Psoas muscle (tissue), 8 donors: ENCODE measurements around the gene CCL28. TPM values are rescaled to one million over a fixed set of nuclear protein-coding genes. Genes with fewer than 3 reads are reported as not detected.
"Not testable (repeated sequence)": the region's sequence is repeated elsewhere in the genome, so short reads cannot be mapped to it uniquely, and the experiment has no call there.

Experiments used
- ATAC-seq, 4 donors: fragments of 200-7000 bp; cut with Tn5 transposase; one replicate each; pipeline ENCODE4 v1.9.1; 2020; ENCODE audit warnings: moderate library complexity in 3 of 4, mild to moderate bottlenecking in 2 of 4
- DNase-seq, 2 donors: peaks; one replicate each; pipeline ENCODE4 v3.0.0-alpha.2; 2020
- H3K27ac ChIP-seq: fragments of 200-600 bp; one replicate; pipeline ENCODE4 v1.8.0; 2022
- H3K27me3 ChIP-seq, 3 donors: fragments of 200-600 bp in 1 of 3; one replicate each; pipeline versions ENCODE4 v1.6.1 to v1.8.0; 2013 to 2022; ENCODE audit warnings: low read length in 2 of 3, mild to moderate bottlenecking in 2 of 3, moderate library complexity in 1 of 3; ENCODE audit not compliant: insufficient read depth in 3 of 3
- H3K36me3 ChIP-seq, 2 donors: fragments of 200-600 bp in 1 of 2; one replicate each; pipeline versions ENCODE4 v1.6.1 to v1.8.0; 2013 to 2022; ENCODE audit warnings: low read depth in 1 of 2, mild to moderate bottlenecking in 1 of 2, moderate library complexity in 1 of 2; ENCODE audit not compliant: insufficient read depth in 1 of 2
- H3K4me1 ChIP-seq: fragments of 200-600 bp; one replicate; pipeline ENCODE4 v1.8.0; 2022
- H3K4me3 ChIP-seq: fragments of 200-600 bp; one replicate; pipeline ENCODE4 v1.8.0; 2022; ENCODE audit warnings: mild to moderate bottlenecking
- H3K9me3 ChIP-seq: fragments of 200-600 bp; one replicate; pipeline ENCODE4 v1.8.0; 2022
- CTCF ChIP-seq: fragments of 200-600 bp; IDR thresholded peaks from one replicate; pipeline ENCODE4 v1.8.0; 2022; ENCODE audit warnings: antibody characterized with exemption
- WGBS, 3 donors: extraction: QIAGEN DNeasy Blood & Tissue Kit; methylation state at CpG; one replicate each; pipeline versions ENCODE4 v1.1.6 to v1.1.7; 2013; 5-methylcytosine and 5-hydroxymethylcytosine counted together
- intact Hi-C, 2 donors: fragments of 100-400 bp; cut with DNase I; formaldehyde crosslinking; loops; one replicate each; pipeline versions ENCODE4 v1.11.0 to v1.14.2; 2022
- polyA plus RNA-seq, 3 donors: library from polyadenylated mRNA; stranded (reverse); fragments of 200-250 nt; gene quantifications; one replicate each; pipeline ENCODE4 v1.2.3, GENCODE V29; 2013
- total RNA-seq, 4 donors: library from RNA; stranded (reverse); fragmentation: NEBNext Ultra II Directional in 2 of 4; extraction: Animal tissue kit (Norgen Biotek cat#: 25700) in 2 of 4; gene quantifications; one replicate each; pipeline versions ENCODE4 v1.2.1 to v1.2.4, GENCODE V29; 2021 to 2023
- donor health status: healthy with polysubstance abuse.
- donor health status: DM: no; HTN: no; CAD: no; lungs with moderate emphysema.
- donor health status: Bipolar disorder and iron deficiency.
- donor health status: healthy.
- donor health status: DM: yes; HTN: yes; CAD: no.
- donor health status: DM: no; HTN: no; CAD: no.
- donor health status: DM: no; HTN: no; CAD: no.
- donor health status: DM: yes; HTN: yes; CAD: no.

CCL28 gene
- total and polyA plus RNA-seq, 7 donors, result 0.06 to 0.28 (median 0.15) TPM; not detected in 2

GRCh38 chr5:43413966-43414365 lies 1.8 kb upstream of the CCL28 start:
- no peak for ATAC-seq
- no peak for TF ChIP-seq CTCF
- Histone ChIP-seq H3K4me1 (no peaks in the 10 kb centered on the region), H3K27me3 (no peaks in the 10 kb centered on the region), H3K9me3 (no peaks in the 10 kb centered on the region), H3K4me3 (no peak overlapping the region), H3K27ac (no peak overlapping the region), H3K36me3 (no peaks in the 10 kb centered on the region)
- intact Hi-C loops, result no loop called here
- no peak for DNase-seq
- WGBS, 3 donors, result 79 to 90% (median 83%) methylated on average over 2 of the region's 2 CpGs

- Histone ChIP-seq H3K27me3 (no peaks in the 10 kb centered on the region), H3K4me1 (no peaks in the 10 kb centered on the region), H3K9me3 (no peaks in the 10 kb centered on the region), H3K27ac (no peak overlapping the region), H3K4me3 (no peak overlapping the region), H3K36me3 (no peaks in the 10 kb centered on the region)
- ATAC-seq (no peak), DNase-seq (no peak)
- WGBS, 3 donors, result 81 to 89% (median 85%) methylated on average over 1 of the region's 1 CpG
- no peak for TF ChIP-seq CTCF
- intact Hi-C loops, result no loop called here
Measured at GRCh38 chr5:43412644-43413043, 453 bp upstream of the CCL28 start.

GRCh38 chr5:43411495-43411894 lies 696 bp downstream of the CCL28 start:
- ATAC-seq (no peak), DNase-seq (no peak)
- intact Hi-C loops, result no loop called here
- no peak for TF ChIP-seq CTCF
- Histone ChIP-seq H3K4me1 (no peaks in the 10 kb centered on the region), H3K27ac (no peak overlapping the region), H3K36me3 (no peaks in the 10 kb centered on the region), H3K27me3 (no peaks in the 10 kb centered on the region), H3K9me3 (no peaks in the 10 kb centered on the region), H3K4me3 (no peak overlapping the region)
- 18 to 23% (median 19%) methylated on average over 3 of the region's 3 CpGs for WGBS, 3 donors

GRCh38 chr5:43410414-43410813 lies 1.8 kb downstream of the CCL28 start:
- no peak for DNase-seq
- Histone ChIP-seq H3K27ac (no peak overlapping the region), H3K36me3 (no peaks in the 10 kb centered on the region), H3K27me3 (no peaks in the 10 kb centered on the region), H3K4me1 (no peaks in the 10 kb centered on the region), H3K4me3 (no peak overlapping the region), H3K9me3 (no peaks in the 10 kb centered on the region)
- no peak for TF ChIP-seq CTCF
- 83 to 87% (median 85%) methylated on average over 7 of the region's 7 CpGs for WGBS, 3 donors
- intact Hi-C loops, result no loop called here
- no peak for ATAC-seq

- Histone ChIP-seq H3K4me3 (no peak overlapping the region), H3K27me3 (no peaks in the 10 kb centered on the region), H3K9me3 (no peaks in the 10 kb centered on the region), H3K27ac (no peak overlapping the region), H3K4me1 (no peaks in the 10 kb centered on the region), H3K36me3 (no peaks in the 10 kb centered on the region)
- 27 to 44% (median 32%) methylated on average over 2 of the region's 2 CpGs for WGBS, 3 donors
- ATAC-seq (no peak), DNase-seq (no peak)
- intact Hi-C loops, result no loop called here
- TF ChIP-seq CTCF, result no peak
Measured at GRCh38 chr5:43409809-43410271, 2.4 kb downstream of the CCL28 start.

GRCh38 chr5:43402524-43403066 lies 9.6 kb downstream of the CCL28 start:
- WGBS, 3 donors, result 85 to 88% (median 85%) methylated on average over 16 of the region's 16 CpGs
- H3K27ac ChIP-seq, H3K9me3 ChIP-seq, ATAC-seq, DNase-seq, H3K4me1 ChIP-seq, H3K4me3 ChIP-seq, intact Hi-C loops, H3K36me3 ChIP-seq, H3K27me3 ChIP-seq: not testable (repeated sequence)
